ENCODE results near the gene HRH1. TPM values are rescaled to one million over a fixed set of nuclear protein-coding genes. Genes with fewer than 3 reads are reported as not detected.
"Not testable (repeated sequence)": the region's sequence is repeated elsewhere in the genome, so short reads cannot be mapped to it uniquely, and the experiment has no call there.

Gene HRH1
- total RNA-seq, 2 experiments from 2014 or later, result 0.18 to 0.29 TPM

GRCh38 chr3:11201251-11202019 lies 47.1 kb downstream of the HRH1 start:
- ATAC-seq (no peak), DNase-seq (no peak)
- peaks cover 17% of the 10 kb centered on the region for H3K27me3 Mint-ChIP-seq (ENCODE audit: low read depth)
- no peak overlapping the region for H3K27ac Mint-ChIP-seq
- H3K9me3 Mint-ChIP-seq (ENCODE audit: insufficient read depth), result no peaks in the 10 kb centered on the region
- peaks cover 13% of the 10 kb centered on the region for H3K4me1 Mint-ChIP-seq (ENCODE audit: low read depth)
- ChIA-PET POLR2A (no interaction called here), CTCF (no interaction called here)
- H3K4me3 Mint-ChIP-seq, result no peak overlapping the region
- no peaks in the 10 kb centered on the region for H3K36me3 Mint-ChIP-seq (ENCODE audit: low read depth)

- Mint-ChIP-seq H3K4me1 (ENCODE audit: low read depth) (peaks cover 16% of the 10 kb centered on the region), H3K36me3 (ENCODE audit: low read depth) (no peaks in the 10 kb centered on the region), H3K27me3 (ENCODE audit: low read depth) (peaks cover 21% of the 10 kb centered on the region), H3K27ac (no peak overlapping the region), H3K4me3 (no peak overlapping the region), H3K9me3 (ENCODE audit: insufficient read depth) (no peaks in the 10 kb centered on the region)
- ATAC-seq, result no peak
- CTCF ChIA-PET, result interaction anchor here (0.7 to 1.6 kb wide), 5 partner anchors 12 to 644 kb away, joined by 3 to 6 read pairs (median 3); no protein-coding TSS in a partner anchor
- POLR2A ChIA-PET, result interaction anchor here (0.6 kb wide), 1 partner anchor 19 kb away, joined by 3 read pairs; no protein-coding TSS in a partner anchor
- no peak for DNase-seq
These were observed 49.7 kb downstream of the HRH1 start for GRCh38 chr3:11203961-11204360.

DNA sequence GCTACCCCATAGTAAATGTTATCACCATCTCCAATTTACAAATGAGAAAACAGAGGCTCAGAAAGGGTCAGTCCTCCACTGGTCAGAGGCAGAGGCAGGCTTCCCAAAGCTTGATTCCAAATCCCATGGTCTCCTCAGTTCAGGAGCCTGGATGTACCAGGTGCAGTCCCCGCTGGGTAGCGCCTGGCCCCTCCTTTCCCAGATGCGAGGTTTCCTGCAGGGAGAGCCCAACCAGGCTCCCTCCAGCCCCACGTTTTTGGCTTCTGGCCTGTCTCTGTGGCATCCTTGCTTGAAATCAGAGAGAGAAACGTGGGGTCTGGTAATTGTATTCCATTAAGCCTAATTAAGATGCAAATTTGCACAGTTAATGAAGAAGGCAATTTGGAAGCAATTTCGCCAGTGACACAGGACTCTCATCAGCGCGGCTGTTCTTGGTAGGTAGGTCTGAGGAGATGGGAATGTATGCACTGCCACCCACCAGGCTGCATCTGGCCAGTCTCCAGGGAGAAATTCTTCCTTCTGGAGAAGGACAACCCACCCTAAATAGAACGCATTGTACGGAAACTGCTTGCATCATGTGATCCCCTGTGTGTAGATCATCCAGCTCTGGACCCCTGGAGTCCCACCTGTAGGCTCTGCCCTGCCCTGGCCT lies 50.5 kb downstream of the HRH1 start:
- Mint-ChIP-seq H3K4me3 (no peak overlapping the region), H3K27me3 (ENCODE audit: low read depth) (peaks cover 21% of the 10 kb centered on the region), H3K4me1 (ENCODE audit: low read depth) (peaks cover 9% of the 10 kb centered on the region), H3K27ac (no peak overlapping the region), H3K36me3 (ENCODE audit: low read depth) (no peaks in the 10 kb centered on the region), H3K9me3 (ENCODE audit: insufficient read depth) (no peaks in the 10 kb centered on the region)
- DNase-seq (no peak), ATAC-seq (no peak)
- ChIA-PET CTCF (interaction anchor here (0.9 to 1.6 kb wide), 4 partner anchors 32 to 645 kb away, joined by 3 to 6 read pairs (median 3); no protein-coding TSS in a partner anchor), POLR2A (interaction anchor here (0.6 kb wide), 1 partner anchor 222 kb away, joined by 3 read pairs; no protein-coding TSS in a partner anchor)

GRCh38 chr3:11205881-11206280 lies 51.6 kb downstream of the HRH1 start:
- not testable (repeated sequence) for H3K27ac Mint-ChIP-seq, DNase-seq

DNA sequence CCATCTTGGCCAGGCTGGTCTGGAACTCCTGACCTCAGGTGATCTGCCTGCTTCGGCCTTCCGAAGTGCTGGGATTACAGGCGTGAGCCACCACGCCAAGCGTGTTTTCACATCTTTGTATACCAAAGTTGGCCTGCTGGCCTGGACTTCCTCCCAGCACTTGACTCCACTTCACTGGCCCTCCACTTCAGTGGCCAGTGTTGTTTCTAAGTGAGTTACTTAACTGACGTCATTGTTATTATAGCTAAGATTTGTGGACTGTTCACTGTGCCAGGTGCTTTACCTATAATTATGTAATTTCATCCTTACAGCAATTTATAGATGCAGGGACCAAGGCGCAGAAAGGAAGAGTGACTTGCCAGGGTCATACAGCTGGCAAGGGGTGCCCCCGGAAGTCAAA lies 52.0 kb downstream of the HRH1 start:
- Mint-ChIP-seq H3K27me3 (ENCODE audit: low read depth) (peaks cover 19% of the 10 kb centered on the region), H3K4me1 (ENCODE audit: low read depth) (peaks cover 7% of the 10 kb centered on the region), H3K4me3 (no peak overlapping the region), H3K27ac (no peak overlapping the region), H3K9me3 (ENCODE audit: insufficient read depth) (no peaks in the 10 kb centered on the region), H3K36me3 (ENCODE audit: low read depth) (no peaks in the 10 kb centered on the region)
- ATAC-seq, result no peak
- ChIA-PET POLR2A (no interaction called here), CTCF (interaction anchor here (1.0 kb wide), 1 partner anchor 10 kb away, joined by 3 read pairs; no protein-coding TSS in a partner anchor)
- DNase-seq, result no peak

More at GRCh38 chr3:11205881-11206280, 51.6 kb downstream of the HRH1 start:
- CTCF ChIA-PET, result interaction anchor here (1.0 kb wide), 1 partner anchor 10 kb away, joined by 3 read pairs; no protein-coding TSS in a partner anchor
- H3K4me3 Mint-ChIP-seq; H3K9me3 Mint-ChIP-seq (ENCODE audit: insufficient read depth); ATAC-seq; H3K4me1 Mint-ChIP-seq (ENCODE audit: low read depth); H3K36me3 Mint-ChIP-seq (ENCODE audit: low read depth); POLR2A ChIA-PET: not testable (repeated sequence)
- peaks cover 21% of the 10 kb centered on the region for H3K27me3 Mint-ChIP-seq (ENCODE audit: low read depth)

- Mint-ChIP-seq H3K27ac (no peak overlapping the region), H3K9me3 (ENCODE audit: insufficient read depth) (no peaks in the 10 kb centered on the region), H3K4me1 (ENCODE audit: low read depth) (peaks cover 7% of the 10 kb centered on the region), H3K4me3 (no peak overlapping the region), H3K36me3 (ENCODE audit: low read depth) (no peaks in the 10 kb centered on the region), H3K27me3 (ENCODE audit: low read depth) (peaks cover 18% of the 10 kb centered on the region)
- POLR2A ChIA-PET, result no interaction called here
- ATAC-seq (no peak), DNase-seq (no peak)
- CTCF ChIA-PET, result no interaction called here
These were observed 52.7 kb downstream of the HRH1 start for GRCh38 chr3:11206953-11207352.

DNA sequence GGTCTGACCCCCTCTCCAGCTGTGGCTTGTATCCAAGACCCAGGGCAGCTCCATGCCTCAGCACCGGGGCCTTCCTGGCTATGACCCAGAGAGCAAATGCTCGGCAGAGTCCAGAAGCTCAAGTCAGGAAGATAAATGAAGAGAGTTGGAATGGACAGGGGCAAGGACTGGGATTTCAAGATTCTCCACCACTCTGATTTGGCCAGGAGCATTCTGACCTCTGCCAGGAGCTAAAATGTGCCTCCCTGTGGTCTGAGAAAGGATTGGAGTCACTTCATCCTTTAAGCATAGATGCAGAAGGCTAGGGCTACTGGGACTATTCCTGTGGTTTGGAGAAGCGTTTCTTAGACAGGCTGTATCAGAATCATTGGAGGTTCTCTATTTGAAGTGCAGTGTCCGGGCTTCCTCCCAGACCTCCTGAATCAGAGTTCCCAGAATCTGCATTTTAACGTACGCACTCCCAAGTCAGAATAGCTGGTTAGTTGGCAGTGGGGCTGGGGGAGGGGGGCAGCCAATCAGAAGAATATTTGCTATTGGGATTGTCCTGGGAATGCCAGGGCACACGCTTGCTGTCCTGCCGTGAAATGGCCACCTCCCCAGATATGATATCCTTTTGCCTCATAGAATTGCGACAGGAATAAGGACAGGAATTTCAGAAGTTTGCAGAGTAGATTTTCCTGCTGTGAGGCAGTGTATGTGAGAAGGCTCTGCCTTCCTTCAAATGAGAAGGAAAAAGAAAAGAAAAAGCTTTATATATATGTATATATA lies 57.4 kb downstream of the HRH1 start:
- CTCF ChIA-PET, result no interaction called here
- peaks cover 7% of the 10 kb centered on the region for H3K4me1 Mint-ChIP-seq (ENCODE audit: low read depth)
- H3K9me3 Mint-ChIP-seq (ENCODE audit: insufficient read depth), result no peaks in the 10 kb centered on the region
- no peak for DNase-seq
- H3K27me3 Mint-ChIP-seq (ENCODE audit: low read depth), result peaks cover 12% of the 10 kb centered on the region
- H3K36me3 Mint-ChIP-seq (ENCODE audit: low read depth), result no peaks in the 10 kb centered on the region
- H3K27ac Mint-ChIP-seq, result no peak overlapping the region
- POLR2A ChIA-PET, result no interaction called here
- no peak for ATAC-seq
- H3K4me3 Mint-ChIP-seq, result no peak overlapping the region

- peaks cover 9% of the 10 kb centered on the region for H3K27me3 Mint-ChIP-seq (ENCODE audit: low read depth)
These were observed 58.0 kb downstream of the HRH1 start for GRCh38 chr3:11212299-11212608.

GRCh38 chr3:11212784-11213183 lies 58.5 kb downstream of the HRH1 start:
- POLR2A ChIA-PET, result no interaction called here
- CTCF ChIA-PET, result interaction anchor here (0.7 kb wide), 1 partner anchor 15 kb away, joined by 3 read pairs; no protein-coding TSS in a partner anchor
- Mint-ChIP-seq H3K36me3 (ENCODE audit: low read depth) (no peaks in the 10 kb centered on the region), H3K4me3 (no peak overlapping the region), H3K27ac (no peak overlapping the region), H3K9me3 (ENCODE audit: insufficient read depth) (no peaks in the 10 kb centered on the region), H3K4me1 (ENCODE audit: low read depth) (peaks cover 4% of the 10 kb centered on the region), H3K27me3 (ENCODE audit: low read depth) (peaks cover 11% of the 10 kb centered on the region)
- no peak for DNase-seq
- ATAC-seq, result no peak

More at GRCh38 chr3:11212299-11212608, 58.0 kb downstream of the HRH1 start:
- H3K4me1 Mint-ChIP-seq (ENCODE audit: low read depth), result peaks cover 7% of the 10 kb centered on the region
- DNase-seq (no peak), ATAC-seq (no peak)
- no peak overlapping the region for H3K27ac Mint-ChIP-seq
- ChIA-PET POLR2A (no interaction called here), CTCF (no interaction called here)
- H3K4me3 Mint-ChIP-seq, result no peak overlapping the region
- no peaks in the 10 kb centered on the region for H3K36me3 Mint-ChIP-seq (ENCODE audit: low read depth)
- no peaks in the 10 kb centered on the region for H3K9me3 Mint-ChIP-seq (ENCODE audit: insufficient read depth)

- H3K27me3 Mint-ChIP-seq (ENCODE audit: low read depth), result peaks cover 11% of the 10 kb centered on the region
- H3K36me3 Mint-ChIP-seq (ENCODE audit: low read depth), result no peaks in the 10 kb centered on the region
- H3K4me1 Mint-ChIP-seq (ENCODE audit: low read depth), result no peaks in the 10 kb centered on the region
- ChIA-PET POLR2A (no interaction called here), CTCF (no interaction called here)
- H3K4me3 Mint-ChIP-seq, result no peak overlapping the region
- H3K9me3 Mint-ChIP-seq (ENCODE audit: insufficient read depth), result no peaks in the 10 kb centered on the region
- H3K27ac Mint-ChIP-seq, result no peak overlapping the region
- DNase-seq (no peak), ATAC-seq (no peak)
These were observed 59.6 kb downstream of the HRH1 start for GRCh38 chr3:11213810-11214450.

GRCh38 chr3:11214451-11214978 lies 60.2 kb downstream of the HRH1 start:
- CTCF ChIA-PET, result no interaction called here
- no peaks in the 10 kb centered on the region for H3K36me3 Mint-ChIP-seq (ENCODE audit: low read depth)
- no peaks in the 10 kb centered on the region for H3K9me3 Mint-ChIP-seq (ENCODE audit: insufficient read depth)
- peaks cover 11% of the 10 kb centered on the region for H3K27me3 Mint-ChIP-seq (ENCODE audit: low read depth)
- POLR2A ChIA-PET, result no interaction called here
- no peak overlapping the region for H3K27ac Mint-ChIP-seq
- no peaks in the 10 kb centered on the region for H3K4me1 Mint-ChIP-seq (ENCODE audit: low read depth)
- DNase-seq (no peak), ATAC-seq (no peak)
- no peak overlapping the region for H3K4me3 Mint-ChIP-seq

Measured in activated CD8-positive, alpha-beta T cell treated with anti-CD3 and anti-CD28 coated beads, Interleukin-2, amount 10 ng/mL, durations not matched to agents 7 days and 5 days (primary cell).